Colon (tissue), 2 donors: ENCODE data around the gene MNT.

Source experiments
- FAIRE-seq: peaks from 2 replicates; lab custom pipeline; 2012; peaks lifted over from hg19 to GRCh38; lab: Jason Lieb, UNC
- donor health status: control.
- donor health status: control.

MNT gene

DNA sequence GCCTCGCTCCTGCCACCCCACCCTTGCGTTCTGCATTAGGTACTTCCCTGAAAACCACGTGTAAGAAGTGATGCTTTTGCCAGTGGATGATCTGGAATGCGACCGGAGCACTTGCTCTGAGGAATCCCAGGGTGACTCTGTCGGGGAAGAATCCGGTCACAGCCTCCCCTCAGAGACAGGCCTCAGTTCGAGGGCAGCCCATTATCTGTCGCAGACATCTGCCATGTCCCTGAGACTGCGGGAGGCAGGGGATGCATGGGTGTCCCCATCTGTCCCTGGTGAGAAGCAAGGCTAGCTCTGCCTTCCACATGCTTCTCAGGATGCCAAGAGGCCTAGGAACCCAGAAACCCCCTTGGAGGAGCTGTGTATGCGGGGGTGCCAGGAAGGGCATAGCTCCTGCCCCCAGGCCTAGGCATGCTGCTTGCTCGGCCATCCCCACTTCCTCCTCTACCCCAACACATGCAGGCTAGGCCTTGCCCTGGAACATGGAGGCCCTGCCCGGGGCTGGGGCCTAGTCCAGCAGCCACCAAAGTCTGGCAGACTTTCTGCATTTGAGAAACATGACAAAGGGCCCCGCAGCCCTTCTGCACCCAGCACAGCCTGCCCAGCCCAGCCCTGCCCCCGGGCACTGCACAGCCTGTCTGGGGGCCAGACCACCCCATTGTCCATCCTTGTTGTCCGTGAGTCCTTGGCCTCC lies 20.5 kb downstream of the MNT start:
- no peak for FAIRE-seq

DNA sequence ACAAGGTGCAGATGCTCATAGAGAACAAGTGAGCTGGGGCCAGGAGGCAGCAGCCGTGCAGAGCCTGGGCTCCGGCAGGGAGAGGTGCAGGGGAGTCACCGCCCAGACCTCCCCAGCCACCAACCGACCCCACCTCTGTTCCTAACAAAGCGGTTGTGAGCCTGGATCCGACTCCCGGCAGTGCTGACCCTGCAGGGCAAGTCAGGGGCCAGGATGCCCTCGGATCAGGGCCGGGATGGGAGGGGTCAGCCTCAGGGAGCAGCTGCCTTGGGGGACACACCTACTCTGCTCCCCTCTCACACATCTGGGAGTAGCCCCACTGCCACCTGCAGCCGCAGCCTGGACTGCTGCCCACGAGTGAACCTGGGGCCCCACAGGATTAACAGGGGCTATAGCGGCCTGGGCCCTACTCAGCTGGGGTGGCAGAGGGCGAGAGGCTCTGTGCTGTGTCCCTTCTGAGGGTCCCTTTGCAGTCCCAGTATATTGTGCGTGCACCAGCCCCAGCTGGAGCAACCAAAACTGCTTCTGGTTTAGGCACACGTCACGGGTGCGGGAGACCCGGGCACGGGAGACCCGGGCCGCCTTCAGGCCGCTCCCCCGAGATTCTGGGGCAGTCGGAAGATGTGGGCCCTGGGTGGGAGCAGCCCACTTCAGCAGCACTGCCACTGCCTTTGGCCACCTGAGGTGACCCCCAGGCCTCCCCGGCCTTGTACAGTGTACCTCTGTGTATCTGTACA lies 21.2 kb downstream of the MNT start:
- no peak for FAIRE-seq

GRCh38 chr17:2378905-2379304 lies 22.0 kb downstream of the MNT start:
- no peak for FAIRE-seq

- FAIRE-seq, result no peak
Measured at GRCh38 chr17:2377659-2378058, 23.2 kb downstream of the MNT start.

DNA sequence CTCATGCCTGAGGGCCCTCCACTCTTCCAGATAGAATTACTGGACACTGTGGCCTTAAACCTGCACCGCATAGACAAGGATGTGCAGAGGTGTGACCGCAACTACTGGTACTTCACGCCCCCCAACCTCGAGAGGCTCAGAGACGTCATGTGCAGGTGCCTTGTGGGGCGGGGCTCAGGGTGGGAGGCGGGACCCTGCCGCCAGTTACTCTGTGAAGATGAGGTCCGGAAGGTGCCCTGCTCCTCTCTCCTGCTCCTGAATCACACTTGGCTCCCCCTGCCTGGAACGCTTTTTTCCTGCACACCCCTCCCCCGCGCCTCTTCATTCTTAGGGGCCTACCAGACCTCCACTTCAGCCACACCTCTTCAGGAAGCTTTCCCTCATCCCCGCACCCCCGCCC lies 24.8 kb downstream of the MNT start:
- no peak for FAIRE-seq

DNA sequence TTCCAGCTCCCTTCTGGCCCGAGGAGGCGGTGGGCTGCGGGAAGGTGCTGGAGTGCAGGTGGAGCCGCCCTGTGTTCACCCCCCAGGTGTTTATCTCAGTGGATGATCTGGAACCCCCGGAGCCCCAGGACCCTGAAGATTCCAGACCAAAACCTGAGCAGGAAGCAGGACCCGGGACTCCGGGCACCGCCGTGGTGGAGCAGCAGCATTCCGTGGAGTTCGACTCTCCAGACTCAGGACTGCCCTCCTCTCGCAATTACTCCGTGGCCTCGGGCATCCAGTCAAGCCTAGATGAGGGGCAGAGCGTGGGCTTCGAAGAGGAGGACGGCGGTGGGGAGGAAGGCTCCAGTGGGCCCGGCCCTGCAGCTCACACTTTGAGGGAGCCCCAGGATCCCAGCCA lies 25.5 kb downstream of the MNT start:
- no peak for FAIRE-seq

DNA sequence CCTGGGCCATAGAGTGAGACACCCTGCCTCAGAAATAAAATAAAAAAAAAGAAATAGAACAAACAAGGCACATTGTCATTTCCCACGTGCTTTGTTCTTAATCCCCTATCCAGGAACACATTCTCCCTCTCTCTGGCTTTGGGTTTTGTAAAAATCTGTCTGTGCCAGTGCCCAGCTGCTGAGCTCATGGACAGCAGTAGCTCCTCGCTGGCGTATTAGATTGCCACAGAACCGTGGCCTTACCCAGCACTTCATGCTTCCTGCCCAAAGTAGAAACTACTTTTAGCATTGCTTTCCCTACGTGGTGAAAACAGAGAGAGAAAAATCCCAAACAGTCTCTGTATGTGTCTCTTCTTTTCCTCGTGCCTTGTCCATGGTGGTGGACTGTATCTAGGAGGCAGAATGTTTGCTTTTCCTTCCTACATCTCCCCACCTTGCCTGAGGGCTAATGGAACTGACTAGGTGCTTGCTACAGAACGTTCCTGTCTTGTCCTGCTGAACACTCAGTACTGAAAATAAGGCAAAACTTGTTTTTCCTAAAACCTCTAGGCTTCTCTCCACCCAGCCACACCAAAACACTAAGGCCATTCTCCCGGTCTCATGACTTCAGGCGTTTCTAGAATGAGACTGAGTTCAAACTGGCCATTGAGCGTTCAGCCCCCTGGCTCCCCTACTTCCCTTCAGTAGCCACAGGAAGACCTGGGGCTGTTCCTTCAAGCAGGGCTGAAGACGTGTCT lies 26.1 kb downstream of the MNT start:
- no peak for FAIRE-seq

DNA sequence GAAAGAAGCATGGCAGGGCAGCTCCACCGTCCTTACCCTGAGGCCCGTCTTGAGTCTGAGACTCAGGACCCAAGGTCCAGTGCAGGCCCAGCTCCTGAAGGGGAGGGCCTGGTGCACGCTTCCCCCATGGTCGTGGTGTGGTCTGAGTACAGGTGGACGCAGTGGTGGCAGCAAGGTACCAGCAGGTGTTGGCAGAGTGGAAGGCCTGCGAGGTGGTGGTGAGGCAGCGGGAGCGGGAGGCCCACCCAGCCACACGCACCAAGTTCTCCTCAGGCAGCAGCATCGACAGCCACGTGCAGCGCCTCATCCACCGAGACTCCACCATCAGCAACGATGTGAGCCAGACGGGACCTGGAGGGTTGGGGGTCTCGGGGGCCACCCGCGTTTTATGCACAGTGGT lies 27.7 kb downstream of the MNT start:
- FAIRE-seq, result no peak

- no peak for FAIRE-seq
Measured at GRCh38 chr17:2372681-2373080, 28.2 kb downstream of the MNT start.

DNA sequence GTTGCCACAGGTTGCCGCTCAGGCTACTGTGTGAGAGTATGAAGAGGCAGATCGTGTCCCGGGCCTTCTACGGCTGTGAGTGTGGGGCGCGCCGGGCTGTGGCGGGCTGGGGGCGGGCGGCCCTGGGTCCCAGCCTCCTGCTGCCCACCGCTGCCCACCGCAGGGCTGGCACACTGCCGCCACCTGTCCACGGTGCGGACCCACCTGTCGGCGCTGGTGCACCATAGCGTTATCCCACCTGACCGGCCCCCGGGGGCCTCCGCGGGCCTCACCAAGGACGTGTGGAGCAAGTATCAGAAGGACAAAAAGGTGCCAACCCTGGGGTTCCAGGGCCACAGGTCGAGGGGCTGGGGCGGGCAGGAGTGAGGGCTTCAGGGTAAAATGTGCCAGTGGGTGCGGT lies 28.7 kb downstream of the MNT start:
- FAIRE-seq, result no peak

GRCh38 chr17:2371183-2372130 lies 29.4 kb downstream of the MNT start:
- FAIRE-seq, result no peak

DNA sequence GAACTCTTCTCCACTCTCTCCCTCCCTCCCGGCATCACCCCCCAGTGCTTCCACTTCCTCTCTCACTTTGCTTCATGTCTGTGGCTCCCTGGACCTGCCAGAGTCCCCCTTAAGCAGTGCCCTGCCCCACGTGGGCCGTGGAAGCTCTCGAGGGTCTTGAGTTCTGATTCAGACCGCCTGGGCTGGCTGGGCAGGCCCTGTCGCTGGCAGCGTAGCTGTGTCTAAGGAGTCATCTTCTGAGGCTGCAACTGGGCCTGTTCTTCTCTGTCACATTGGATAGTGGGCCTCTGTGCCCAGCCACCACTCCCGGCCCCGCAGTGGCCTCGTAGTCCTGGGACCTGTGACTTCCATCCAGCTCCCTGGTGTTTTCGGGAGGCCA lies 30.7 kb downstream of the MNT start:
- no peak for FAIRE-seq

GRCh38 chr17:2369551-2370210 lies 31.2 kb downstream of the MNT start:
- FAIRE-seq, result no peak

DNA sequence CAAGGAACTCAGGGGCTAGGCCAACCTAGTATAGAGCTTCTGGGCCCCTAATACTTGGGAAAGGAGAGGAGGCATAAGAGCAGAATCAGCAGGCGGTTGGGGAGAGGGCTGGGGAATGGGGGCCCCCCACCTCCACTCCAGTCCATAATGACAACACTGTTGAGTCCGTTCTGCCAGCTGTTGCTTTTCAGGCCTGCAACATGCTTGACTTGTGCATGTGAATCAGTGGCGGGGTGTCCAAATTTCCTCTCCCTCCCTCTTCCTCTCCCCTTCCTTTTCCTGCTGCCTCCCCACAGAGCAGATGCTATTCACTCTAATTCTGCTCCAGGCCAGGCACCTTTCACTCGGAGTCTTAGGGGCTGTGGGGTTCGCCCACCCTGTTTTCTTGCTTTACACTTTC lies 31.8 kb downstream of the MNT start:
- no peak for FAIRE-seq

DNA sequence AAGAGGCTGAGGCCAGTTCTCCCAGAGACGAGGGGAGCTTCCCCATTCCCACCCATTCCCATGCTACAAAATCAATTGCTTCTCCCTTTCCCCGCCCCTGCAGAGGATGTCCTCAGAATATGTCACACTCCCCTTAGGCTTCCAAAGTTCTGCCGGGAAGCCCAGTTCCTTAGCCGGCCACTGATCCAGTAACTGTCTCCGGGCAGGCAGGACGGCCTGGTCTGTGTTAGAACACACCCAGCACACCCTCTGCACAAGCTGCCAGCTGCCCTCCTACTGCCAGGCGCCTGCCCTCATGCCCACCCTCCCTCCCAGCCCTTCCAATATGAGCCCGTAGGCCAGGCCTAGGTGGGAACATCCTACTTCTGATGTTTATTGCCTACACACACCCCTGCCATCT lies 32.5 kb downstream of the MNT start:
- FAIRE-seq, result no peak

- FAIRE-seq, result no peak
Measured at GRCh38 chr17:2366747-2367494, 33.9 kb downstream of the MNT start.

- FAIRE-seq, result no peak
Measured at GRCh38 chr17:2365132-2365531, 35.7 kb downstream of the MNT start.

DNA sequence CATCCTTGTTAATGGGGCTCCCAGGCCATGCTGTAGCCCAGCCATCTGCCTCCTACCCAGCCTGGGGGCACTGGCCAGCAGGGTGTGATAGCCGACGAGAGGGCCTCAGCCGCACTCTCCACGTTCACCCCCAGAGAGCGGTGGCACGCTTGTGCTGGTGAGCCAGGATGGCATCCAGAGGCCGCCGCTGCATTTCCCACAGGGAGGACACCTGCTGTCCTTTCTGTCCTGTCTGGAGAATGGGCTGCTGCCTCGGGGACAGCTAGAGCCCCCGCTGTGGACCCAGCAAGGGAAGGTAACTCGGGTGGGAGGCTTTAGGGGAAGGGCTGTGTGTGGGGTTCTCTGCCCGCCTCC lies 36.1 kb downstream of the MNT start:
- no peak for FAIRE-seq

DNA sequence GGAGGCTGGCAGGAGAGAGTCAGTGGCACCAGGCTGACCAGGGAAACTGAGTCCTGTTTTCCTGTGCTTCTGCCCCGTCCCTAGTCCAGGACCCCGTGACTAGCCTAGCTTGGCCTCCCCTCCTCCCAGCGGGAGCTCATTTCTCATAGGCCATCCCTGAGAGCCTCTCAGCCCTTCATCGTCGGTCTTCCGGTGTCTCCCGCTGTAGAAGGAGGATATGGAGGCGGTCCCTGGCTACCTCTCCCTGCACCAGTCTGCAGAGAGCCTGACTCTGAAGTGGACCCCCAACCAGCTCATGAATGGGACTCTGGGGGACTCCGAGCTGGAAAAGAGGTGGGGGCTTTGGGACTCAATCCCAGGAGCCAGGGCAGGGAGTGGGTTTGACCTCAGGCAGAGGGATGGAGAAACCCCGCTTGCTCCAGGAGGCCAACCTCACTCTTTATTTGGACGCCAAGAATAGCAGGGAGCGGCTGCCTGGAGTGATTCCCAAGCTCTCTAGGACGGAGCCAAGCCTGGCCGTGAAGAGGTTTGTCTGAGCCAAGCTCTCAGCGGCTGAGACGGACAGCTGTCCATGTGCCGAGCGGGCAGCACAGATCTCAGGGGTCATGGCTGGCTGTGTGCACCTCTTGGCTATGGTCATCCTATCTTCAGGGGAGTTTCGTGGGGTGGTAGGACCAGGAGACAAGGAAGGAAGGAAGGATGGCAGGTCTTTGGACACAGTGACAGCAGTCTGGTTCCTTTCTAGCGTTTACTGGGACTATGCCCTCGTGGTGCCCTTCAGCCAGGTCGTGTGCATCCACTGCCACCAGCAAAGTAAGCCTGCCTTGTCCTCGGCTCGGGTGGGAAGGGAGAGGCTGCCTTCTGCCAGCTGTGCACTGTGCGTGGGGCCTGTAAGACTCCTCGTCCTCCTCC lies 36.8 kb downstream of the MNT start:
- no peak for FAIRE-seq

GRCh38 chr17:2363318-2363717 lies 37.5 kb downstream of the MNT start:
- FAIRE-seq, result no peak
